Stimulated activated CD4-positive, alpha-beta T cell treated with anti-CD3 and anti-CD28 coated beads, Interleukin-12 subunit alpha, Interleukin-12 subunit beta, amount 100 ng/mL, for 48 hours (primary cell): Measurements from ENCODE around the gene PAIP1.
"Not testable (repeated sequence)": the region's sequence is repeated elsewhere in the genome, so short reads cannot be mapped to it uniquely, and the experiment has no call there.

Experiments
- DNase-seq, 3 donors: peaks; one replicate each; pipeline ENCODE4 v3.0.0-alpha.2; 2020; ENCODE audit warnings: low read depth in 2 of 3, low spot score in 1 of 3

Gene PAIP1, protein sequence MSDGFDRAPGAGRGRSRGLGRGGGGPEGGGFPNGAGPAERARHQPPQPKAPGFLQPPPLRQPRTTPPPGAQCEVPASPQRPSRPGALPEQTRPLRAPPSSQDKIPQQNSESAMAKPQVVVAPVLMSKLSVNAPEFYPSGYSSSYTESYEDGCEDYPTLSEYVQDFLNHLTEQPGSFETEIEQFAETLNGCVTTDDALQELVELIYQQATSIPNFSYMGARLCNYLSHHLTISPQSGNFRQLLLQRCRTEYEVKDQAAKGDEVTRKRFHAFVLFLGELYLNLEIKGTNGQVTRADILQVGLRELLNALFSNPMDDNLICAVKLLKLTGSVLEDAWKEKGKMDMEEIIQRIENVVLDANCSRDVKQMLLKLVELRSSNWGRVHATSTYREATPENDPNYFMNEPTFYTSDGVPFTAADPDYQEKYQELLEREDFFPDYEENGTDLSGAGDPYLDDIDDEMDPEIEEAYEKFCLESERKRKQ

DNA sequence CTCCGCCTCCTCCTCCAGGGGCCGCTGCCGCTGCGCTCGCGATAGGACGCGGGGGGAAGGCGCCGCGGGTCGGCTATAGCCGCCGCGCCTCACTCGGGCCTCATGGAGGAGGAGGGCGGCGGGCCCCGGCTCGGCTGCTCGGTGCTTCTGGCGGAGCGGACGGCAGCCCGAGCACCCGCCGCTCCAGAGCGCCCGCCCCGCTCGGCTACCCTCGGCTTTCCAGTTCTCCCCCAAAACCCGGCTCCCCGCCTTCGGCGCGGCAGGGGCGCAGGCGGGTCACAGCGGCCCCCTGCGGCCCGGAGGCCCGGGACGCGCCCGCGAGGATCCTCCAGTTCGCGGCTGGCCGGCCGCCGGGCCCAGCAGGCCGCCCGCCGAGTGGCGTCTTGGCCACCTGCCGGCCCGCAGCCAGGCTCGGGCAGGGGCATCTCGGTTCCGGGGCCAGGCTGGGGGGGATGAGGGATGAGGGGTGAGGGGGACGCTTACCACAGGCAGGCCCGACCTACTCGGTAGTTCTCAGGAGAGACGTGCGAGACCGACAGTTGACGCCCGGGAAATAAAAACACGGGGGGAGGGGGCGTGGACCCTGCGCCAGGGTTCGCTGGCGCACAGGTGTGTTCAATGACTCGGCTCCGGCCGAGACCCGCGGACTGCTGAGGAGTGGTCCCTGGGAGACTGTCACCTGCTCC lies at the start of gene PAIP1:
PAIP1 (minus strand) TSS at position 221 of the 686 bp plus-strand sequence. CDS start 231 bp downstream, outside the sequence.
- DNase-seq: peak; percentile 60 to 68 (median 65)

DNA sequence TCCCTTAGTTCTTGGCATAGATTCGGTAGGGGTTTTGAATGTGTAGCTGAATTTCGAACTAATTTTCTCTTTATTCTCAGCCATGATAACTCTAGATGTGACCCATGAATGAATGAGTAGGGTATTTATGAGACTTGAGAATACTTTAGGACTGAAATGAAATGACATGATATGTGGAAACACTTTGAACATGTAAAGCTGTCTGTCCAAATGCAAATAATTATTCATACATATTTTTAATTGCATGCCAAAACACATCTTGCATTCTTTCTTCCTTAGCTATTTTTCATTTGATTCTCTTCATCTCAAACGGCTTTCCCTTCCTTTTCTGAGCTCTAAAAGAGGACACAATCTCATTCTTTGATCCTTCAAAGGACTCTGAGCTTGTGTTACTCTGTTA lies 49.5 kb upstream of the PAIP1 start:
- DNase-seq: no peak

DNA sequence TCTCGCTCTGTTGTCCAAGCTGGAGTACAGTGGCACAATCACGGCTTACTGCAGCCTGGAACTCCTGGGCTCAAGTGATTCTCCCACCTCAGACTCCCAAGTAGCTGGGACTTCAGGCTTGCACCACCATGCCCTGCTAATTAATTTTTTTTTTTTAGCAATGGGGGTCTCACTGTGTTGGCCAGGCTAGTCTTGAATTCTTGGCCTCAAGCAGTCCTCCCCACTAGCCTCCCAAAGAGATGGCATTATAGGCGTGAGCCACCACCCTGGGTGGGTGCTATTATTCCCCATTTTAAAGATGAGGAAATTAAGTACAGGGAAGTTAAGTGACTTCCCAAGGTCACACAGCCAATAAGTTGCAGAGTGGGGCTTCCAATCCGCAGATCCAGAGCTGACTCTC lies 47.8 kb upstream of the PAIP1 start:
- no peak for DNase-seq

DNA sequence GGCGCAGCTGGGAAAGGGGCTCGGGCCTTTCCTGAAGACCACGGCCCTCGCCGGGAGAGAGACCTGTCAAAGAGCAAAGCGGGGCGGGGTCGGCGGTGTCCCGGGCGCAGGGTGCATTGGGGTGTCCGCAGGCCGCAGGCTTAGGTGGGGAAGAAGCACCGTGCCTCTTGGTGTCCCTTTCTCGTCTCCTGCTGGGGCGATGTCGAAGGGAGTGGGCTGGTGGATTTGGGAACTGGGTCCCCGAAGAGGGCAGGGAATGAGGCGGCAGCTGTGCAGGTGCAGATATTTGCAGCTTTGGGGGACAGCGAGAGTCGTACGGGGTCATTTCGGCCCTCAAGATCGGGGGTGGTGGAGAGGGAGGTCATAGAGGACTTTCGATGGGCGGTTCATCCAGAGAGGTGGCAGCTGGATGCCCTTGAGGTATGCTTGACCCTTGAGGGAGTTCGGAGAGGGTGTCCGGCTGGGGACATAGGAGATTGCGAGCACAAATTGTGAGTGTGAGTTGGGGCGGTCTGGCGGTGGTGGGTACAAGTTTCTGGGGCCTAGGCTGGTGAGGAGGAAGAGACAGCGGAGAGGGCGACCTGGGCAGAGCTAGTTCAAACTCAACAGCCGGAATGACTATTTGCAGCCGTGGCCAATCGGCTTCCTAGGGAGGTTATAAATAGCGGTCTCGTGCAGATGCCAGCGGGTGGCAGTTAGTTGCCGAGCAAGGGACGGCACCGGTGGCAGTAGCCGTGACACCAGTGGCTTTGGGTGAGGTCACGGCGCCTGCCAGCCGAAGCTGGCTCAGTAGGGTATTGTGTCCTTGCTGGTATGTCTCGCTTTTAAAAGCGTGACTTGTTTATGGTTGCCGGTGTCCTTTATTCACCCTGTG lies 46.7 kb upstream of the PAIP1 start:
- DNase-seq: peak; percentile 57 to 71 (median 62)

DNA sequence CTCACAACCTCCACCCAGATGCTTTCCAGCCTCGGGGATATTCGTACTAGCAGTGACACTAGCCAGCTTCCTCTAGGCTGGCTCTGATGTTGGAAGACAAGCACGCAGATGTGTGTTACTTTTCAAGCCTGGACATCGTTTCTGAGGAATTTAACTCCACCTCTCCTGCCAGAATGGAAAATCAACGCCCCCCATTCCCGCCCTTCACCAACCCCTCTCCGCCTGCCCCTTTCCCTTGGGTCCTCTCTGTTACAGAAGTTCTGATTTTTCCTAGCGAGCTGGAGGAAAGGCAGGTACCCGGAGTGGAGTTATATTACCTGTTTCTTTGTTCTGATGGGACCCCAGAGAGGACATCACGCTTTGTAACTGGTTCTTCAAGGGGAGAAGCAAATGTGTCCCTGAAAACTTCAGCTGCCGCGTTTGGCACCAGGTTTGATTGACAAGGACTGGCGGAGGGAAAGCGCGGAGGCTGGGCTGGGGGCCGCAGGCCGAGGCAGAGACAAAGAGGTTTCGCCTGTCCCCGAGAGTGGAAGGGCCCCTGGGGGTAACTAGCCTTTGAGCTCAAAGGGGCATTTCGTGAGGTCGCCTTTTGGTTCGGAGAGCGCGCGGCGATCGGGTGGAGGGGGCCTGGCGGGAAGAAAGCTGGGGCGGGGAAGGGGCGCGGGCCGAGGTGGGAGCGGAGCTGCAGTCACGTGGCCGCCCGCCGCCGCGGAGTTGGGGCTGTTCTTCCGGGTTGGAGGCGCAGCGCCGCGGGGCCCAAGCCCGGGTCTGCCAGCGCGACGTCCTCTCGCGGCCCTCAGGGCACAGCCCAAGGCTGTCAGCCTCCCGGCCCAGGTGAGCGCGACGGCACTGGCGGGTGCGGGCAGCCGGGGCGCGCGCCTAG lies 45.8 kb upstream of the PAIP1 start, which contains the start of gene NNT:
NNT (plus strand) TSS at position 720 of the 883 bp plus-strand sequence. CDS start 6,016 bp downstream, outside the sequence.
- peak; percentile 49 to 75 (median 53) for DNase-seq

DNA sequence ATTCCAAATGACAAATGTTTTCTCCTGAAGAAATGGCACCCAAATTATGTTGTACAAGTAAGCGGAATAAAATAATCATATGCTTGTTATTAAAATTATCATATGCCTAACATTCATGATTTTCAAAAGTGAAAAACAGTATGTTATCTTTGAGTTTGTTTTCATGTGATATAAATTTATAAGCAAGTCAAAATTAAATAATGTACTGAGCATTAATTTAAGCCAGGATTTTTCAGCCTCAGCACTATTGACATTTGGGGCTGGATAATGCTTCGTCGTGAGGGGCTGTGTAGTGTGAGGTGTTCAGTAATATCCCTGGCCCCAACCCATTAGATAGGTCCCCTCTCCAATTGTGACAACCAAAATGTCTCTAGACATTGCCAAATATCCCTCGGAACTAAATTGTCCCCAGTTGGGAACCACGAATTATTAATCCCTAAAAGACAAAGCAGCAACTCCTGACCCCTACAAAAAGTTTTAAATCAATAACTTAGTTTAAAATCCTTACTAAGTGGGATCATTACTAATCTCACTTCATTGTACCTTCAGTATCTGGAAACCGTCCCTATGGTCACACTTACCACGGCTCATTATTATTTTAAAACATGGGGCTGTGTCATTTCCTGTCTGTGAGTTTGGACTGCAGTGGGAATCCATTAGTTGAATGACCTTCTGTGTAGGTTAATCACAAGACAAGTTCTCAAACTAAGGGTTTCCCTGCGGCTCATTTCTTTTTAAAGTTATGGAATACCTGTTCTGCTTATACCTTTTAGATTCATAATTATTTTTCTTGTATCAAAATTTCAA lies 44.8 kb upstream of the PAIP1 start:
- no peak for DNase-seq

DNA sequence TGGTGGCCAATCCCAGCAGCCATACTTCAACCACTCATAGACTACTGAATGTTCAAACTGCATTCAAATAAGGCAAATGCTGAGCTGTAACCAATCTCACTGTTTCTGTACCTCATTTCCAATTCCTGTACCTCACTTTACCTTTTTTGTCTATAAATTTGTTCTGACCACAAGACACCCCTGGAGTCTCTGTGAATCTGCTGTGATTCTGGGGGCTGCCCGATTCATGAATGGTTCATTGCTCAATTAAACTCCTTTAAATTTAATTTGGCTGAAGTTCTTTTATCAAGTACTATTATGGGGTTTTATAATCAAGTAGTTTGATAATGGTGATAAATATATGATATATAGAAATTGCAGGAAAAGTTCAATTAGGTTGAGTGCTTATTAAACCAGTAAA lies 42.0 kb upstream of the PAIP1 start:
- DNase-seq: not testable (repeated sequence)

DNA sequence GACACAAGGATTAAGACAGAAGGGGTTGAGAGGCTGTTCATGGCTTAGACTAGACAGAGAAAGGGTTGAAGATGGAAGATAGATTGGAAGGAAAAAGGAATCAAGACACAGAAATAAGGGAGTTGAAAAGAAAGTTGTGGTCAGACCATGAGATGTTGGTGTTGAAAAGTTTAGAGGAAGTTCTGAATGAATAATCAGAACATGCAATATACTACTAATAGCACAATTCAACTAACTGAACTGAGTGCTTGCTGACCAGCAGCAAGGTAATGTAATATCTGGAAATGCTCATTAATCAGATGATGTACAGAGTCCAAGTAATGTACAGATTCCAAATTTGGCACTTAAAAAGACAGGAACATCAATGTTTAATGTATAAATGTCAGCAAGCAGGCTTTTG lies 35.5 kb upstream of the PAIP1 start:
- no peak for DNase-seq

DNA sequence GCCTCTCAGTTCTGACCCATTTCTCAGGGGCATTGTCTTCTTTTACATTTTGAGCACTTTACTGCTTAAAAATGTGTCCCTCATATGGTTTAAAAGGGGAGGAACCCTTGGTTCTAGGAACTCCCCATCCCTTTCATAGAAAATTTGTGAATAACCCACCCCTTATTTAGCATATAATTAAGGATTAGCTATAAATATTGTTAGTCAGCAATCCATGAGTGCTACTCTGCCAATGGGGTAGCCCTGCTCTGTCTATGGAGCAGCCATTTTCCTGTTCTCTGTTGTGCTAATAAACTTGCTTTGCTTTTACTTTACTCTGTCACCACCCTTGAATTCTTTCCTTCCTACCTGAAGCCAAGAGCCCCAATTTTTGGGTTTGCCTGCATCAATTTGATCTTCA lies 33.8 kb upstream of the PAIP1 start:
- DNase-seq: no peak

DNA sequence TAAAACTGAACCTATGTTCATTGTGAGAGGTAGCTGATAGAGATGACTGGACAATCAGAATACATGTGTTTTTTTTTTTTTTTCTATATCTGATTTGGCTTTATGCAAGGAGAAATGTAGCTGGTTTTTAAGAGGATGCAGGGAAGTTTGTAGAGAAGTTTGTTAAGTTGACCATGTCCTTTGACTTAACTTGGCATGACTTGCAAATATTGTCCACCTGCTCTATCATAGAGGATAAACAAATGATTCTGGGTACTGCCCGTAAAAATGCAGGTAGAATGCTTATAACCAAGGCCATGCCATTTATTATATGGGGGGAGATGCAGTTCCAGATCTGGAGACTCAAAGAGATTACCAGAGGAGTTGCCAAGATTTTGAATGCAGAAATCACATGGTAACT lies 32.4 kb upstream of the PAIP1 start:
- no peak for DNase-seq

DNA sequence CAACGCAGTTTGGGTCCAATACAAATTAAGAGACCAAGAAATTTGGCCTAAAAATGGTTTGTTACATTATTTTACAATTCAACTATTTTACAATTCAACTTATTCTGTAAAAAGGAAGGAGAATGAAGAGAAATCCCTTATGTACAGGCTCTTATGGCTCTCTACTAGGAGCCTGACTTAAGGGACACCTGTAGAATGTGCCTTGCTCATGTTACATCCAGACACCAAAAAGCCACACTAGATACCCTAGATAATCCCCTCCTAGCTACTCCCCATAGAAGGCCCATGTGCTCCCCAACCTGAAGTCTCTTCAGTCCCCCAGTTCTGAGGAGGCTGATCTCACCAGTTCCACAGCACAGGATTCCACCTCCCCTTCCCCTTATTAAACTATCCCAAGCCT lies 32.0 kb upstream of the PAIP1 start:
- no peak for DNase-seq

DNA sequence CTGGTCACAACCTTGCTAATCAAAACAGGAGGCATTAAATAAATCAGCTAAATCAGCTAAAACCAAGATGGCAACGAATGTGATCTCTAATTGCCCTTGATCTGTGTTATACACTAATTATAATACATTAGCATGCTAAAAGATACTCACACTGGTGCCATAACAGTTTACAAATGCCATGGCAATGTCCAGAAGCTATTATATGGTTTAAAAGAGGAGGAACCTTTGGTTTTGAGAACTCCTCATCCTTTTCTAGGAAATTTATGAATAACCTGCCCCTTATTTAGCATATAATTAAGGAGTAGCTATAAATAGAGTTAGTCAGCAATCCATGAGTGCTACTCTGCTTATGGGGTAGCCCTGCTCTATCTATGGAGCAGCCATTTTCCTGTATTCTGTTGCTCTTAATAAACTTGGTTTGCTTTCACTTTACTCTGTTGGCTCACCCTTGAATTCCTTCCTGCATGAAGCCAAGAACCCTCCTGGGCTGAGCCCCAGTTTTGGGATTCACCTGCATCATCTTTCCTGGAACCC lies 27.4 kb upstream of the PAIP1 start:
- DNase-seq: no peak

DNA sequence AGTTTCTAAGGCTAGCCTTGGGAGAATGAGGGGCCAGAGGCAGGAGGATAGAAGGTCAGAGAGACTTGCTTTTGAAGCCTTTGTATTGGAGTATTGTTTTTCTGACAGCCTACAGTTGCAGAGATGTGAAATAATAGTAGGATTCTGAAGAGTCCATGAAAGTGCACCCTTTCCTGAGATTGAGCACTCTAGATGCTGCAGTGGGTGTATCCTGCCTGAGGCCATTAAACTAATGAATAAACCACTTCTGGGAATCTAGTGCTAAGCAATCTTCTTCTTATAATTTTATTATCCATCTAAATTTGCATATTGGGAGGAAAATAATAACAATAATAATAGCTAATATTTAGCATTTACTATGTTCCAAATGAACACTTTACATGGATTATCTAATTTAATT lies 26.8 kb upstream of the PAIP1 start:
- no peak for DNase-seq

DNA sequence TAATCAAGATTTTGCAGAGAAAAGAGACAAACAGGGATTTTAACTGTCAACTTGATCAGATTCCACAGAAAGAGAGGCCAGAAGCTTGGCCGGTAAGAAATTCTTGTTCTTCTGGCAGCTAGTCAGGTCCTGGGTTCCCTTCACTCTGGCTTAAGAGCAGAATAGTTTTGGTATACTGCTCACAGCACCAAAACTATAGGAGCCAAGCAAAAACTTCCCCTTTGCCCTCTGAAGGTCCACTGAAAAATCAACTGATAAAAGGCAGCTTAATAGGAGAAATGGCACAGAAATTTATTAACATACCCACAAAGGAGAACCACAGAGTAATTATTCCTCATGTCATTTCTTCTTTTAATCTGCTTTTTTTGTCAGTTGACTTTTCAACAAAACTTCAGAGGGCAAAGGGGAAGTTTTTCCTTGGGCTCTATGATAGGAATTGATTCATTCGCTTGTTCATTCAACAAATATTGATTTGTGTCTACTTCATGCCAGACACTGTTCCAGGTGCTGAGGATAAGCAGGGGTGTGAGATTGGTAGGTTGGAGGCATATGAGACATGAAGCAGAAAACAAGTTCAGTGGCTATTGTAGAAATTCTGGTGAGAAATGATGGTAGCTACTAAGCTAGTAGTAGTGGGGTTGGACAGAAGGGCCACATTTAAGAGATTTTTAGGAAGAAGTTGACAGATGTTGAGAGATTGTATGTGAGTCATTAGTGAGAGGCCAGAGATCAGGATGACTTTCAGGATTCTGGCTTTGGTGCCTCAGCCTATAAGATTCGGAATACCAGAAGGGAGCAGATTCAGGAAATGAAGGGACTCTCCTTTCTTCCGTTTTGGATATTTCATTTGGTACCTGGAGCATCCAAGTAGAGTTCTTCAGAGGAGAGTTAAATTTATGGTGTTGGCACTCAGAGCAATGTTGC lies 25.5 kb upstream of the PAIP1 start:
- DNase-seq: no peak

DNA sequence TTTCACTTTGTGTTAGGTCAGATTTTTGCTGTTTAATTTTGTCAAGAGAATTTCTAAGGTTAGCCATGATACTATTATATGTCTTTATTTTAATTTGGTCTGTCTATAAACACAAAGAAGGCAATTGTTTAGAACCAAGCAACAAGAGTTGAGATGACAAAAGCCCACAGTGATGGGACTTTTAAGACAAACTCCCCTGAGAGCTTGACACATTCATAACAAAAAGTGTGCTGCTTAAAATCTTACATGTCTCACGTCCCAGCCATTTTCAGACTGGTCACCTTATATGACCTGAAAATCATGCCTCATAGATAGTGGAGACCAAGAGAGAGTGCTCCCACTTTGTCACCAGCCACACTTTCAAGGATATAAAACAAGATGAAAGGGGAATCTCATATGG lies 24.5 kb upstream of the PAIP1 start:
- DNase-seq: no peak

DNA sequence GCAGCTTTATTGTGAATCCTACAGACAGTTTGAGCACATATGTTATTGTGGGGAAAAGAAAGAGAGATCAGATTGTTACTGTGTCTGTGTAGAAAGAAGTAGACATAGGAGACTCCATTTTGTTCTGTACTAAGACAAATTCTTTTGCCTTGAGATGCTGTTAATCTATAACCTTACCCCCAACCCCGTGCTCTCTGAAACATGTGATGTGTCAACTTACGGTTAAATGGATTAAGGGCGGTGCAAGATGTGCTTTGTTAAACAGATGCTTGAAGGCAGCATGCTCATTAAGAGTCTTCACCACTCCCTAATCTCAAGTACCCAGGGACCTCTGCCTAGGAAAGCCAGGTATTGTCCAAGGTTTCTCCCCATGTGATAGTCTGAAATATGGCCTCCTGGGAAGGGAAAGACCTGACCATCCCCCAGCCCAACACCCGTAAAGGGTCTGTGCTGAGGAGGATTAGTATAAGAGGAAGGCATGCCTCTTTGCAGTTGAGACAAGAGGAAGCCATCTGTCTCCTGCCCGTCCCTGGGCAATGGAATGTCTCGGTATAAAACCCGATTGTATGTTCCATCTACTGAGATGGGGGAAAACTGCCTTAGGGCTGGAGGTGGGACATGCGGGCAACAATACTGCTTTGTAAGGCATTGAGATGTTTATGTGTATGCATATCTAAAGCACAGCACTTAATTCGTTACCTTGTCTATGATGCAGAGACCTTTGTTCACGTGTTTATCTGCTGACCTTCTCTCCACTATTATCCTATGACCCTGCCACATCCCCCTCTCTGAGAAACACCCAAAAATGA lies 23.7 kb upstream of the PAIP1 start:
- not testable (repeated sequence) for DNase-seq

DNA sequence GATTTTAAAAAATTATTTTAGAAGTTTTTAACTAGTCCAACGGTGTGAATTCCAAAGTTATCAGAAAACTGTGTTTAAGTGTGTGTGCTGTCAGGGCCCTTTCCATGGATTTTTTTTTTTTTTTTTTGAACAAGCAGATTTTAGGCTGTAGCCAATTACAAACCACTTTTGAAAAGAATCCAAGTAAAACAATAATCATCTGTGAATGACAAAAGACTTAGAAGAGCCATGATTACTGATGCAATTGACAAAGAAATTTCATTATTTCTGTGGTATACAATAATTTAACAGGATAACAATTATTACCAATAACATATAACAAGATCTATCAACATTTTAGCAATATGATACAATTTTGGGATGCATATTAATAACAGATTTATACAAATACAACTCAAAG lies 16.2 kb upstream of the PAIP1 start:
- no peak for DNase-seq
